Neural progenitor cell (in vitro differentiated cells): Measurements from ENCODE around the gene FRY. TPM values are rescaled to one million over a fixed set of nuclear protein-coding genes. Genes with fewer than 3 reads are reported as not detected.

Experiments
- DNase-seq: peaks from one replicate; pipeline ENCODE4 v3.0.0-alpha.2; 2016; ENCODE audit warnings: low spot score
- H2AFZ ChIP-seq: fragments of 200-600 bp; sonication (generic); replicated peaks from 2 replicates; pipeline ENCODE4 v1.6.1; 2016; ENCODE audit warnings: antibody characterized with exemption
- H3F3A ChIP-seq: fragments of 200-600 bp; sonication (generic); 2 replicates; pipeline ENCODE4 v1.6.1; 2016; ENCODE audit warnings: antibody characterized with exemption, low read depth
- H3K27ac ChIP-seq: fragments of 200-600 bp; sonication (generic); 2 replicates; pipeline ENCODE4 v1.5.1; 2016; ENCODE audit warnings: mild to moderate bottlenecking
- H3K27me3 ChIP-seq: fragments of 200-600 bp; sonication (generic); 2 replicates; pipeline ENCODE4 v1.6.1; 2016; ENCODE audit warnings: mild to moderate bottlenecking, moderate library complexity
- H3K36me3 ChIP-seq: fragments of 200-600 bp; sonication (generic); 2 replicates; pipeline ENCODE4 v1.5.1; 2016
- H3K4me1 ChIP-seq: fragments of 200-600 bp; sonication (generic); 2 replicates; pipeline ENCODE4 v1.6.1; 2016; ENCODE audit warnings: mixed run types
- H3K4me2 ChIP-seq: fragments of 200-600 bp; sonication (generic); 2 replicates; pipeline ENCODE4 v1.6.1; 2016
- H3K4me3 ChIP-seq: fragments of 200-600 bp; sonication (generic); 2 replicates; pipeline ENCODE4 v1.5.1; 2016
- H3K79me2 ChIP-seq: fragments of 200-600 bp; sonication (generic); 2 replicates; pipeline ENCODE4 v1.6.1; 2016; ENCODE audit warnings: low read depth
- H3K9ac ChIP-seq: fragments of 200-600 bp; sonication (generic); 2 replicates; pipeline ENCODE4 v1.6.1; 2016
- H3K9me3 ChIP-seq: fragments of 200-600 bp; sonication (generic); 2 replicates; pipeline ENCODE4 v1.5.1; 2016; ENCODE audit warnings: low read depth
- H4K20me1 ChIP-seq: fragments of 200-600 bp; sonication (generic); 2 replicates; pipeline ENCODE4 v1.6.1; 2016; ENCODE audit warnings: low read depth
- H3K27ac Mint-ChIP-seq: 3 replicates; pipeline ENCODE4 v1.8.0; 2021; ENCODE audit warnings: mixed read lengths
- H3K27me3 Mint-ChIP-seq: 2 replicates; pipeline ENCODE4 v1.8.0; 2022; ENCODE audit warnings: low read depth, mild to moderate bottlenecking, inconsistent platforms, moderate library complexity, mixed read lengths; ENCODE audit not compliant: insufficient read depth
- H3K36me3 Mint-ChIP-seq: 3 replicates; pipeline ENCODE4 v1.8.0; 2021; ENCODE audit warnings: mixed read lengths
- H3K4me1 Mint-ChIP-seq: 3 replicates; pipeline ENCODE4 v1.8.0; 2021; ENCODE audit warnings: mixed read lengths
- H3K4me3 Mint-ChIP-seq: 3 replicates; pipeline ENCODE4 v1.8.0; 2021; ENCODE audit warnings: mild to moderate bottlenecking, moderate library complexity, mixed read lengths
- H3K9me3 Mint-ChIP-seq: 3 replicates; pipeline ENCODE4 v1.8.0; 2020; ENCODE audit warnings: mixed read lengths
- EZH2 ChIP-seq: fragments of 200-600 bp; sonication (generic); IDR thresholded peaks from 2 replicates; pipeline ENCODE4 v1.6.1; 2017; ENCODE audit warnings: antibody characterized with exemption, mild to moderate bottlenecking, moderate library complexity
- EZH2phosphoT487 ChIP-seq: fragments of 200-600 bp; sonication (generic); IDR thresholded peaks from 2 replicates; pipeline ENCODE4 v1.6.1; 2017; ENCODE audit warnings: antibody characterized with exemption
- total RNA-seq: library from RNA; depleted of rRNA; stranded (reverse); fragments of >200 nt; gene quantifications from 2 replicates; pipeline ENCODE4 v1.2.3, GENCODE V29; 2015; ENCODE audit warnings: low replicate concordance
- TF ChIP-seq, protein P1 (sequence below): fragments of 200-600 bp; sonication (generic); IDR thresholded peaks from 2 replicates; pipeline ENCODE4 v1.5.1; 2017; ENCODE audit warnings: antibody characterized with exemption, mild to moderate bottlenecking

The FRY gene
- total RNA-seq, 1 donor from 2014 or later, result 12.6 TPM

DNA sequence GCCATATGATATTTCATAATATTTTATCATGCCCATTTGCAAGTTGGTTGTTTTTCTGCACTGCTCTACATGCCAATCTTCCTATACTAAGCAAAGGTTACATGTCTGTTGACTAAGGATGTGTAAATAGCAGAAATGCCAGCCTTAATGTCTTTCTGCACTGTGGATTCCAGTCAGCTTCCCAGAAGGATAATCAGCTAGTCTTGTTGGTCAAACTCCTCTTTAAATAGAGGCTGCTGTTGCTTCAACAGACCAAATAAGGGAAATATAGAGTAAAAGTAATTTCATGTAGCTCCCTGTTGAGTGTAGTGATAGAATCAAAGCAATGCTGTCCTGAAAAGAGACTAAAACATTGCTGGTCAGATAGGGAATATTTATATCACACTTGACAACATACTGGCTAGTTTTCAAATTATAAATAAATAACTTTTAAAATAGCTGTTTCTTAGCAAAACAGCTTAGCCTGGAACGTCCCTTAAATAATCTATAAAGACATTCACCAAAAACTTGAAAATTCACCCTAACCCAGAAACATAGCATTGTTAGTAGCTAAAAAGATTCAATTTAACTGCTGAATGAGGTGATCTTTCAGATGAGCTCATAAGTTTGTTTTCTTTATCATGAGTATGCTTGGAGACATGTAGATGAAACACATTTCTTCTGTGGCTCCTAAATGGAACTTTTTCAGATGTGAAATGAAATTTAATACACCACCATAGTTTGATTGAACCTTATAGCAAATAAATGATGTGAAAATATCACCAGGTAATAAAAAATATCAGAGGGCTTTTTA, 56.6 kb downstream of the FRY start:
- Histone ChIP-seq H3K9ac (no peak overlapping the region), H3K79me2 (no peaks in the 10 kb centered on the region), H3K4me2 (no peak overlapping the region), H3K27ac (no peak overlapping the region), H4K20me1 (no peaks in the 10 kb centered on the region), H3K4me3 (no peak overlapping the region), H3K4me1 (peaks cover 38% of the 10 kb centered on the region), H3F3A (peaks cover 16% of the 10 kb centered on the region), H3K9me3 (no peaks in the 10 kb centered on the region), H2AFZ (no peak overlapping the region), H3K27me3 (no peaks in the 10 kb centered on the region), H3K36me3 (no peaks in the 10 kb centered on the region)
- TF ChIP-seq EZH2 (no peak), EZH2phosphoT487 (no peak)
- TF ChIP-seq, protein P1, sequence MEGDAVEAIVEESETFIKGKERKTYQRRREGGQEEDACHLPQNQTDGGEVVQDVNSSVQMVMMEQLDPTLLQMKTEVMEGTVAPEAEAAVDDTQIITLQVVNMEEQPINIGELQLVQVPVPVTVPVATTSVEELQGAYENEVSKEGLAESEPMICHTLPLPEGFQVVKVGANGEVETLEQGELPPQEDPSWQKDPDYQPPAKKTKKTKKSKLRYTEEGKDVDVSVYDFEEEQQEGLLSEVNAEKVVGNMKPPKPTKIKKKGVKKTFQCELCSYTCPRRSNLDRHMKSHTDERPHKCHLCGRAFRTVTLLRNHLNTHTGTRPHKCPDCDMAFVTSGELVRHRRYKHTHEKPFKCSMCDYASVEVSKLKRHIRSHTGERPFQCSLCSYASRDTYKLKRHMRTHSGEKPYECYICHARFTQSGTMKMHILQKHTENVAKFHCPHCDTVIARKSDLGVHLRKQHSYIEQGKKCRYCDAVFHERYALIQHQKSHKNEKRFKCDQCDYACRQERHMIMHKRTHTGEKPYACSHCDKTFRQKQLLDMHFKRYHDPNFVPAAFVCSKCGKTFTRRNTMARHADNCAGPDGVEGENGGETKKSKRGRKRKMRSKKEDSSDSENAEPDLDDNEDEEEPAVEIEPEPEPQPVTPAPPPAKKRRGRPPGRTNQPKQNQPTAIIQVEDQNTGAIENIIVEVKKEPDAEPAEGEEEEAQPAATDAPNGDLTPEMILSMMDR, result no peak
- Mint-ChIP-seq H3K36me3 (no peaks in the 10 kb centered on the region), H3K27me3 (peaks cover 3% of the 10 kb centered on the region), H3K27ac (no peak overlapping the region), H3K9me3 (no peaks in the 10 kb centered on the region), H3K4me1 (no peaks in the 10 kb centered on the region), H3K4me3 (no peak overlapping the region)
- no peak for DNase-seq

DNA sequence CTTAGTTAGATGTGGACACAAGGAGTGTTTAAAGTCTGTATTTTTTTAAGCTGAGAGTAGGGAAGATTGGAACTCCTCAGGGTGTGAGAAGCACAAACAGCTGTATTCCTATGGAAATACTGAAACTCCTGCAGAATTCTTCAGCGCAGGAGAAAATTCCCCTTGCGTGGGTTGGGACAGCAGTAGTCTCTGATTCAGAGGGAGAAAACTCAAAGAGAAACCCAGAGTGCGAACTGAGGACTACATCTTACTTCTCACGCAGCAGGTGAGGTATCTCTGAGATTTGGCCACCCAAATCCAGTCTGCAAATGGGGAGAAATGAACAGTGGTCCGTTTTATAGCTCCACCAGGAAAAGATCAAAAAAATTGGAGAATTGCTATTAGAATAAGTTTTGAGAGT, 60.9 kb downstream of the FRY start:
- no peak overlapping the region for H3K27ac Mint-ChIP-seq
- peaks cover 13% of the 10 kb centered on the region for H3K4me1 ChIP-seq
- no peak overlapping the region for H3K27ac ChIP-seq
- H3F3A ChIP-seq, result no peaks in the 10 kb centered on the region
- no peak overlapping the region for H3K9ac ChIP-seq
- no peak for DNase-seq
- no peak overlapping the region for H2AFZ ChIP-seq
- H3K27me3 Mint-ChIP-seq, result no peaks in the 10 kb centered on the region
- TF ChIP-seq EZH2phosphoT487 (no peak), EZH2 (no peak)
- TF ChIP-seq, protein P1, result no peak
- H3K79me2 ChIP-seq, result no peaks in the 10 kb centered on the region
- no peaks in the 10 kb centered on the region for H3K27me3 ChIP-seq
- no peak overlapping the region for H3K4me2 ChIP-seq
- no peak overlapping the region for H3K4me3 Mint-ChIP-seq
- no peaks in the 10 kb centered on the region for H4K20me1 ChIP-seq
- no peaks in the 10 kb centered on the region for H3K4me1 Mint-ChIP-seq
- H3K4me3 ChIP-seq, result no peak overlapping the region
- H3K36me3 ChIP-seq, result no peaks in the 10 kb centered on the region
- no peaks in the 10 kb centered on the region for H3K9me3 Mint-ChIP-seq
- no peaks in the 10 kb centered on the region for H3K36me3 Mint-ChIP-seq
- no peaks in the 10 kb centered on the region for H3K9me3 ChIP-seq

DNA sequence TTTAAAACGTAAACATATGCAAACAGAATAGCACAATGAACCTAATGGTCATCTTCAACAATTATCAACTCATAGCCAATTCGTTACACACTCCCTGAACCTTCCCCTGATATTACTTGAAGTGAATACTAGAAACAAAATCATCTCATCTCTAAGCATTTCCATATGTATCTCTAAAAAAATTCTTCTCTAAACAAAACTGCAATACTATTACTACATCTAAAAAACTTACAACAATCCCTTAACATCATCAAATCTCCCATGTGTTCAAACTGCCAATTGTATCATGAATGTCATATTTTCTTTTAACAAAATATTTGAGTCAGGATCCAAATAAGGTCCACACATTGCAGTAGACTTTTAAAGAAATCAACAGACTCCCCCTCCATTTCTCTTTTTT, 61.4 kb downstream of the FRY start:
- H3K4me3 ChIP-seq, result no peak overlapping the region
- Mint-ChIP-seq H3K27ac (no peak overlapping the region), H3K27me3 (no peaks in the 10 kb centered on the region), H3K9me3 (no peaks in the 10 kb centered on the region), H3K4me1 (no peaks in the 10 kb centered on the region), H3K4me3 (no peak overlapping the region), H3K36me3 (no peaks in the 10 kb centered on the region)
- no peak overlapping the region for H2AFZ ChIP-seq
- H3K4me1 ChIP-seq, result peaks cover 9% of the 10 kb centered on the region
- no peaks in the 10 kb centered on the region for H4K20me1 ChIP-seq
- DNase-seq, result no peak
- no peaks in the 10 kb centered on the region for H3K36me3 ChIP-seq
- TF ChIP-seq, protein P1, result no peak
- no peak for TF ChIP-seq EZH2
- no peak for TF ChIP-seq EZH2phosphoT487
- no peaks in the 10 kb centered on the region for H3K27me3 ChIP-seq
- H3K4me2 ChIP-seq, result no peak overlapping the region
- H3K9ac ChIP-seq, result no peak overlapping the region
- H3F3A ChIP-seq, result no peaks in the 10 kb centered on the region
- no peak overlapping the region for H3K27ac ChIP-seq
- no peaks in the 10 kb centered on the region for H3K79me2 ChIP-seq
- H3K9me3 ChIP-seq, result no peaks in the 10 kb centered on the region
